ENCODE measurements around the gene CHMP4A.
A peak's percentile ranks its signal among the peaks of the same experiment; 100 is the strongest.
"Not testable (repeated sequence)": the region's sequence is repeated elsewhere in the genome, so short reads cannot be mapped to it uniquely, and the experiment has no call there.

Gene CHMP4A

GRCh38 chr14:24228902-24229301, 15.6 kb upstream of the CHMP4A start:
- DNase-seq = no peak

- no peak for DNase-seq
Observed at GRCh38 chr14:24226473-24226872, 13.2 kb upstream of the CHMP4A start.

GRCh38 chr14:24224618-24225071, 11.4 kb upstream of the CHMP4A start:
- no peak for DNase-seq

- DNase-seq = not testable (repeated sequence)
Observed at GRCh38 chr14:24222987-24223386, 9.7 kb upstream of the CHMP4A start.

- no peak for DNase-seq
Observed at GRCh38 chr14:24219521-24219920, 6.2 kb upstream of the CHMP4A start.

GRCh38 chr14:24219080-24219479, 5.8 kb upstream of the CHMP4A start:
- no peak for DNase-seq

GRCh38 chr14:24216876-24217275, 3.6 kb upstream of the CHMP4A start:
- DNase-seq = not testable (repeated sequence)

- DNase-seq = no peak
Observed at GRCh38 chr14:24216345-24216699, 3.0 kb upstream of the CHMP4A start.

- peak; percentile 91 for DNase-seq
Observed at GRCh38 chr14:24215495-24216344, 2.4 kb upstream of the CHMP4A start, which contains the start of gene MDP1. MDP1 (minus strand) TSS chr14:24216066; CDS start chr14:24215955, 111 bp downstream.

GRCh38 chr14:24213866-24214662, 776 bp upstream of the CHMP4A start:
- DNase-seq = no peak

- DNase-seq = no peak
Observed at GRCh38 chr14:24211311-24211710, 2.0 kb downstream of the CHMP4A start.

GRCh38 chr14:24207625-24208024, 5.7 kb downstream of the CHMP4A start:
- no peak for DNase-seq

- no peak for DNase-seq
Observed at GRCh38 chr14:24207104-24207551, 6.2 kb downstream of the CHMP4A start.

- no peak for DNase-seq
Observed at GRCh38 chr14:24206260-24207103, 6.8 kb downstream of the CHMP4A start.

- no peak for DNase-seq
Observed at GRCh38 chr14:24204163-24205146, 8.8 kb downstream of the CHMP4A start.

GRCh38 chr14:24203249-24203886, 9.9 kb downstream of the CHMP4A start:
- DNase-seq = not testable (repeated sequence)

- DNase-seq = not testable (repeated sequence)
Observed at GRCh38 chr14:24202538-24202937, 10.8 kb downstream of the CHMP4A start.

GRCh38 chr14:24198814-24199524, 14.3 kb downstream of the CHMP4A start:
- DNase-seq = no peak

GRCh38 chr14:24197056-24197450, 16.2 kb downstream of the CHMP4A start:
- no peak for DNase-seq
